ENCODE results near the gene HOXD11.

Gene HOXD11

GRCh38 chr2:176122683-176123410, 15.8 kb downstream of the HOXD11 start, which contains the start of gene HOXD9:
TSS of gene HOXD9 (plus strand) at chr2:176122719. CDS start at chr2:176122769, 50 bp downstream.
- no peak for DNase-seq

- no peak for DNase-seq
Measured at GRCh38 chr2:176123411-176124109, 16.5 kb downstream of the HOXD11 start.

GRCh38 chr2:176124110-176124946, 17.2 kb downstream of the HOXD11 start:
- DNase-seq = no peak

- DNase-seq = no peak
Measured at GRCh38 chr2:176124947-176125771, 18.1 kb downstream of the HOXD11 start.

- DNase-seq = no peak
Measured at GRCh38 chr2:176125772-176126054, 18.6 kb downstream of the HOXD11 start.

- peak; percentile 67 for DNase-seq
Measured at GRCh38 chr2:176126929-176127773, 20.1 kb downstream of the HOXD11 start.

- DNase-seq = no peak
Measured at GRCh38 chr2:176127774-176128072, 20.6 kb downstream of the HOXD11 start.

GRCh38 chr2:176128172-176128981, 21.3 kb downstream of the HOXD11 start:
- no peak for DNase-seq

- DNase-seq = no peak
Measured at GRCh38 chr2:176128982-176129796, 22.1 kb downstream of the HOXD11 start, which contains the start of gene HOXD8. TSS of gene HOXD8 (plus strand) at chr2:176129705. CDS start at chr2:176130367, 662 bp downstream.

- no peak for DNase-seq
Measured at GRCh38 chr2:176129813-176130146, 22.7 kb downstream of the HOXD11 start.

- DNase-seq = no peak
Measured at GRCh38 chr2:176130147-176130956, 23.3 kb downstream of the HOXD11 start.

- DNase-seq = no peak
Measured at GRCh38 chr2:176130957-176131847, 24.1 kb downstream of the HOXD11 start.

- DNase-seq = no peak
Measured at GRCh38 chr2:176131848-176132158, 24.7 kb downstream of the HOXD11 start.

GRCh38 chr2:176132205-176133171, 25.4 kb downstream of the HOXD11 start:
- peak; percentile 23 for DNase-seq

GRCh38 chr2:176133389-176133788, 26.3 kb downstream of the HOXD11 start:
- DNase-seq = no peak

- no peak for DNase-seq
Measured at GRCh38 chr2:176134035-176134434, 27.0 kb downstream of the HOXD11 start.

- DNase-seq = no peak
Measured at GRCh38 chr2:176135035-176135440, 28.0 kb downstream of the HOXD11 start.
